Activated T-helper 1 cell treated with anti-CD3 and anti-CD28 coated beads, Interleukin-12 subunit alpha, Interleukin-12 subunit beta, Interleukin-2, Interleukin-4 antibody, amounts not matched to agents 30 ng/mL and 10 ng/mL and 1 ng/mL, durations not matched to agents 14 hours and 24 hours and 36 hours (primary cell): Measurements from ENCODE around the gene AR. TPM values are rescaled to one million over a fixed set of nuclear protein-coding genes. Genes with fewer than 3 reads are reported as not detected.

ENCODE experiments used
- DNase-seq: peaks from one replicate; pipeline ENCODE4 v3.0.0; 2021; ENCODE audit warnings: low spot score
- H3K27ac Mint-ChIP-seq: one replicate; pipeline ENCODE4 v1.8.0; 2021; ENCODE audit warnings: mild to moderate bottlenecking, mixed read lengths
- H3K27me3 Mint-ChIP-seq: one replicate; pipeline ENCODE4 v1.8.0; 2022; ENCODE audit warnings: mild to moderate bottlenecking, moderate library complexity, mixed read lengths; ENCODE audit not compliant: insufficient read depth
- H3K36me3 Mint-ChIP-seq: one replicate; pipeline ENCODE4 v1.8.0; 2021; ENCODE audit warnings: low read depth, mixed read lengths
- H3K4me1 Mint-ChIP-seq: one replicate; pipeline ENCODE4 v1.8.0; 2021; ENCODE audit warnings: low read depth, mixed read lengths
- H3K4me3 Mint-ChIP-seq: one replicate; pipeline ENCODE4 v1.8.0; 2021; ENCODE audit warnings: mild to moderate bottlenecking, moderate library complexity, mixed read lengths
- H3K9me3 Mint-ChIP-seq: one replicate; pipeline ENCODE4 v1.8.0; 2021; ENCODE audit warnings: mixed read lengths
- intact Hi-C: fragments of 100-400 bp; cut with micrococcal nuclease; formaldehyde crosslinking; loops from one replicate; pipeline ENCODE4 v1.15.1; 2024
- total RNA-seq: library from RNA; stranded (reverse); gene quantifications from 2 replicates; pipeline ENCODE4 v1.2.3, GENCODE V29; 2022

AR gene
- total RNA-seq, 1 donor from 2014 or later = not detected

DNA sequence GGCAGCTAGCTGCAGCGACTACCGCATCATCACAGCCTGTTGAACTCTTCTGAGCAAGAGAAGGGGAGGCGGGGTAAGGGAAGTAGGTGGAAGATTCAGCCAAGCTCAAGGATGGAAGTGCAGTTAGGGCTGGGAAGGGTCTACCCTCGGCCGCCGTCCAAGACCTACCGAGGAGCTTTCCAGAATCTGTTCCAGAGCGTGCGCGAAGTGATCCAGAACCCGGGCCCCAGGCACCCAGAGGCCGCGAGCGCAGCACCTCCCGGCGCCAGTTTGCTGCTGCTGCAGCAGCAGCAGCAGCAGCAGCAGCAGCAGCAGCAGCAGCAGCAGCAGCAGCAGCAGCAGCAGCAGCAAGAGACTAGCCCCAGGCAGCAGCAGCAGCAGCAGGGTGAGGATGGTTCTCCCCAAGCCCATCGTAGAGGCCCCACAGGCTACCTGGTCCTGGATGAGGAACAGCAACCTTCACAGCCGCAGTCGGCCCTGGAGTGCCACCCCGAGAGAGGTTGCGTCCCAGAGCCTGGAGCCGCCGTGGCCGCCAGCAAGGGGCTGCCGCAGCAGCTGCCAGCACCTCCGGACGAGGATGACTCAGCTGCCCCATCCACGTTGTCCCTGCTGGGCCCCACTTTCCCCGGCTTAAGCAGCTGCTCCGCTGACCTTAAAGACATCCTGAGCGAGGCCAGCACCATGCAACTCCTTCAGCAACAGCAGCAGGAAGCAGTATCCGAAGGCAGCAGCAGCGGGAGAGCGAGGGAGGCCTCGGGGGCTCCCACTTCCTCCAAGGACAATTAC, 1.4 kb downstream of the AR start:
- DNase-seq = no peak
- H3K9me3 Mint-ChIP-seq = no peaks in the 10 kb centered on the region
- intact Hi-C loops = no loop called here
- H3K4me3 Mint-ChIP-seq = no peak overlapping the region
- no peaks in the 10 kb centered on the region for H3K4me1 Mint-ChIP-seq
- no peaks in the 10 kb centered on the region for H3K36me3 Mint-ChIP-seq
- H3K27me3 Mint-ChIP-seq = peaks cover 19% of the 10 kb centered on the region
- no peak overlapping the region for H3K27ac Mint-ChIP-seq

- intact Hi-C loops = no loop called here
Measured at GRCh38 chrX:67545893-67546495, 2.2 kb downstream of the AR start.

DNA sequence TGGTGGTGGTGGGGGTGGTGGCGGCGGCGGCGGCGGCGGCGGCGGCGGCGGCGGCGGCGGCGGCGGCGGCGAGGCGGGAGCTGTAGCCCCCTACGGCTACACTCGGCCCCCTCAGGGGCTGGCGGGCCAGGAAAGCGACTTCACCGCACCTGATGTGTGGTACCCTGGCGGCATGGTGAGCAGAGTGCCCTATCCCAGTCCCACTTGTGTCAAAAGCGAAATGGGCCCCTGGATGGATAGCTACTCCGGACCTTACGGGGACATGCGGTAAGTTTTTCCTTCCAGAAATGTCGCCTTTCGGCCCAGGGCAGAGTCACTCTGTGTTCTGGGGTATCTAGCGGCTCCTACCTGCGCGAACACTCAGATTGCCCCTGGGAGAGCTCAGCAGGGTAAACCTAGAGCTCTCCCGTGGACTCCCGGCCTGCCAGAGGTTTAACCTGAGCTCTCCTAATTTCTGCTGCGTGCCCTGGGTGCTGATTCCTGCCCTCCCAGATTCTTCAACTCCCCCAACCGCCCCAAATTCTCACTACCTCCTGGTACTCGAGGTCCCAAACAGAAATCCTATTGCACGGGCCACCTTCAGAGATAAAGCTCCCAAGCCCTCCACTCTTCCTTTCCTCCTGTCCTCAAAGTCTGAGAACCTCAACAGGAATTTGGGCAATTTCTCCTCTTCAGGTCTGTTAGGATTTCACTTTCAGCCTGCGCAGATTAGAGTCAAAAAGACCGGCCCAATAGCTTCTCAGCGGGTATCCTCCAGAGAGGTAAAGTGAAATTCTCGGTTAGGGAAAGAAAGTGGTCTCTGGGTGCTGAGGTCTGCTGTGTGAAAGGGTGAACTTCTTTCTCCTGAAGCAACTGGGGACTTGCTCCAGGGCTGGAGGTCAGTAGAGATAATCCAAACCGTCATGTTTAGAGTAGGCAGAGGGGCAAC, 2.9 kb downstream of the AR start:
- Mint-ChIP-seq H3K27me3 (peaks cover 18% of the 10 kb centered on the region), H3K4me3 (no peak overlapping the region), H3K9me3 (no peaks in the 10 kb centered on the region), H3K36me3 (no peaks in the 10 kb centered on the region), H3K4me1 (no peaks in the 10 kb centered on the region), H3K27ac (no peak overlapping the region)
- no peak for DNase-seq
- intact Hi-C loops = no loop called here

More at GRCh38 chrX:67545893-67546495, 2.2 kb downstream of the AR start:
- no peaks in the 10 kb centered on the region for H3K36me3 Mint-ChIP-seq
- DNase-seq = no peak
- peaks cover 18% of the 10 kb centered on the region for H3K27me3 Mint-ChIP-seq
- H3K27ac Mint-ChIP-seq = no peak overlapping the region
- no peak overlapping the region for H3K4me3 Mint-ChIP-seq
- H3K4me1 Mint-ChIP-seq = no peaks in the 10 kb centered on the region
- no peaks in the 10 kb centered on the region for H3K9me3 Mint-ChIP-seq

- no peak overlapping the region for H3K4me3 Mint-ChIP-seq
- H3K9me3 Mint-ChIP-seq = no peaks in the 10 kb centered on the region
- intact Hi-C loops = no loop called here
- no peaks in the 10 kb centered on the region for H3K27me3 Mint-ChIP-seq
- no peaks in the 10 kb centered on the region for H3K36me3 Mint-ChIP-seq
- DNase-seq = no peak
- H3K4me1 Mint-ChIP-seq = no peaks in the 10 kb centered on the region
- H3K27ac Mint-ChIP-seq = no peak overlapping the region
Measured at GRCh38 chrX:67555578-67556203, 11.9 kb downstream of the AR start.

- Mint-ChIP-seq H3K4me1 (no peaks in the 10 kb centered on the region), H3K4me3 (no peak overlapping the region), H3K27me3 (no peaks in the 10 kb centered on the region), H3K9me3 (no peaks in the 10 kb centered on the region), H3K27ac (no peak overlapping the region), H3K36me3 (no peaks in the 10 kb centered on the region)
- no peak for DNase-seq
- intact Hi-C loops = no loop called here
Measured at GRCh38 chrX:67558267-67558666, 14.4 kb downstream of the AR start.

DNA sequence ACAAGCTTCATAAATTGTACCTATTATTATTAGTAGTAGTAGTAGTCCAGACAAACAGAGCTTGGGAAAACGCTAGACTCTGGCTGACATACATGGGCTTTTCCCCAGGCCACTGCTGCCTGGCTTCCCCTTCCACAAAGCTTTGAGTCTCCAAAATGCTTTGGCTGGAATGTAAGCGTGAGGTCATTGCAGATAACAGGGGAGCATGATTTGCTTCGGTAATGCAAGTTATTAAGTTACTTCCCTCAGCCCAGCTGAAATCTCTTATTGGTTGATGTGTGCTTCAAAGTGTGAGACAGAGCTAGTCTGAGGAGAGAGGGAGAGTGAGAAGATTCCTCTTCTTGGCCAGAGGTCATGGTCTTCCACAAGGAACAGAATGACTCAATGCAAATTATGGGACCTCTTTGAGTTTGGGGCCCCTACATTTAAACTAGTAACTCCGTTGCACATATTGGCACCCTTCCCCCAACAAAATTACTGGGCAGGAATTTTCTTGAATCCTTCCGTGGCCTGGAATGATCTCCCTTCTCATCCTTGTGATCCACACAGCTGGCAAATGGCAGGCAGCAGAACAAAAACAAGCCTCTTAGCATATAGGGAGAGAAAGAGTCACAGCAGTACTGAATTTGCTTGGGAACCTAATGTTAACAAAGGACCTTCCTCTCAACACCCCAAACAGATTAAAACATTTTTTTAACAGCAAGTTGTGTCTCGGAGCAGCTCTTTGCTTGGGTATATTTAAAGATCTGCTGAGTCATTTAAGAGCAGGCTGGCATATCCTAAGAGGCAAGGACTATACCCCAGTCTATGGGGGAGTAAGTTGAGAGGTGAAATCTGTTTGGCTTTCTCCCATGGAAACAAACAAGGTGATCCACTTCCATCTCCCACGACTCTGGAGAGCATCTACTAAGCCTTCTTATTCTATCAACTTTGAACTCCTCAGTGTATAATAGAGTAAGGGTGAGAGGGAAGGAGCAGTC, 19.9 kb downstream of the AR start:
- Mint-ChIP-seq H3K9me3 (no peaks in the 10 kb centered on the region), H3K27ac (no peak overlapping the region), H3K36me3 (no peaks in the 10 kb centered on the region), H3K27me3 (no peaks in the 10 kb centered on the region), H3K4me3 (no peak overlapping the region), H3K4me1 (no peaks in the 10 kb centered on the region)
- intact Hi-C loops = no loop called here
- no peak for DNase-seq

- Mint-ChIP-seq H3K27ac (no peak overlapping the region), H3K27me3 (no peaks in the 10 kb centered on the region), H3K36me3 (no peaks in the 10 kb centered on the region), H3K9me3 (no peaks in the 10 kb centered on the region), H3K4me3 (no peak overlapping the region), H3K4me1 (no peaks in the 10 kb centered on the region)
- no peak for DNase-seq
- intact Hi-C loops = no loop called here
Measured at GRCh38 chrX:67564475-67564874, 20.7 kb downstream of the AR start.

DNA sequence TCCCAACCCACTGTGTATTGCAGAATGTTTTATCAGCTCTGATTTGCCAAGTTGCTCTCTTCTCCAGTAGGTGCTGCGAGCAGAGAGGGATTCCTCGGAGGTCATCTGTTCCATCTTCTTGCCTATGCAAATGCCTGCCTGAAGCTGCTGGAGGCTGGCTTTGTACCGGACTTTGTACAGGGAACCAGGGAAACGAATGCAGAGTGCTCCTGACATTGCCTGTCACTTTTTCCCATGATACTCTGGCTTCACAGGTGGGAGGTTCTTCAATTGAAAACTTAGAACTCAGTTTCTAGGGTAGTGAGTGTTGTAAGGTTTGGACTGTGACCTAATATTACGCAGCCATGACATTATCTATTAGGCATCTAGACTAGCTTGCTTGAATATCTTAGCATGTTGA, 24.9 kb downstream of the AR start:
- Mint-ChIP-seq H3K36me3 (no peaks in the 10 kb centered on the region), H3K27me3 (no peaks in the 10 kb centered on the region), H3K9me3 (no peaks in the 10 kb centered on the region), H3K4me1 (no peaks in the 10 kb centered on the region), H3K27ac (no peak overlapping the region), H3K4me3 (no peak overlapping the region)
- intact Hi-C loops = no loop called here
- DNase-seq = no peak

GRCh38 chrX:67570839-67571238, 27.0 kb downstream of the AR start:
- no peak overlapping the region for H3K27ac Mint-ChIP-seq
- no peak overlapping the region for H3K4me3 Mint-ChIP-seq
- DNase-seq = no peak
- intact Hi-C loops = no loop called here
- H3K27me3 Mint-ChIP-seq = no peaks in the 10 kb centered on the region
- no peaks in the 10 kb centered on the region for H3K36me3 Mint-ChIP-seq
- no peaks in the 10 kb centered on the region for H3K4me1 Mint-ChIP-seq
- H3K9me3 Mint-ChIP-seq = no peaks in the 10 kb centered on the region

- Mint-ChIP-seq H3K4me3 (no peak overlapping the region), H3K9me3 (no peaks in the 10 kb centered on the region), H3K27ac (no peak overlapping the region), H3K27me3 (no peaks in the 10 kb centered on the region), H3K4me1 (no peaks in the 10 kb centered on the region), H3K36me3 (no peaks in the 10 kb centered on the region)
- DNase-seq = no peak
- intact Hi-C loops = no loop called here
Measured at GRCh38 chrX:67574696-67575095, 30.9 kb downstream of the AR start.

DNA sequence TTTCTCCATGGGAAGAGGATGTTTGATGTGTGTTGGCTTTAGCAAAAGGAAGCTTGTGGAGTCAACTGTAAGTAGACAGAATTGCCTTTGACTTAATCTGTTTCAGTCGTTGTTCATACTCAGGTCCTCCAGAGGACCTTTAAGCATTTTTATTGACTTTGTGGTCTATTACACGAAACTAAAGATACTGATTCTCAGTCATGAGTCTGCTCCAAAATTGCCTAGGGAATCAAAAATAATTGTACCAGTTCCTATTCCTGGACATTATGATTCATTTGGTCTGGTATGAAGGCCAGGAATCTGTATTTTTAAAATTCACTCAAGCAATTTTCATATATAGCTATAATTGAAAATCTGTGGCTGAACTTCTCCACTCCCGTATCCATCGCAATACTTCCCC, 38.6 kb downstream of the AR start:
- H3K9me3 Mint-ChIP-seq = no peaks in the 10 kb centered on the region

DNA sequence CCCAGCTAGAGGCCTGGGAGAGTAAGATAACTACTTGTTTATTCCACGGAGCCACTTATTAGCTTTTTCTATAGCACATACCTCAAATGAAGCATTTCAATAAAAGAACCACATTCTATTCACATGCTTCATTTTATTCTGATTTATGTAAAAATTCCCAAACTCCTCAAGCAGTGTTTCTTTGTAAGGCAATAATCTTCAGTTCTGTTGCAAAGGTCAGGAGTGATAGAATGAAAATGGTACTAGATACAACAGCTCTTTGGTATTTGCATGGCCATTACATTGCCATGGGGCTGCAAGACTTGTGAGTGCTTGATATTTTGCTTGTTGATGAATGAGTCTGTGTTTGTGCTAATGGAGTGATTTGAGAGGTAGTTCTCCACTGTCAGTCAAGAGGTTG, 39.4 kb downstream of the AR start:
- Mint-ChIP-seq H3K9me3 (no peaks in the 10 kb centered on the region), H3K4me1 (no peaks in the 10 kb centered on the region), H3K27me3 (no peaks in the 10 kb centered on the region), H3K27ac (no peak overlapping the region), H3K36me3 (no peaks in the 10 kb centered on the region), H3K4me3 (no peak overlapping the region)
- intact Hi-C loops = no loop called here
- DNase-seq = no peak

More for the DNA sequence above, 38.6 kb downstream of the AR start:
- no peak for DNase-seq
- Mint-ChIP-seq H3K4me1 (no peaks in the 10 kb centered on the region), H3K36me3 (no peaks in the 10 kb centered on the region), H3K4me3 (no peak overlapping the region), H3K27me3 (no peaks in the 10 kb centered on the region), H3K27ac (no peak overlapping the region)
- intact Hi-C loops = no loop called here
